HEK293 (cell line): ENCODE results near the gene CYP2A6.

ENCODE experiments used
- MYNN ChIP-seq: fragments of 450-650 bp; formaldehyde crosslinking; IDR thresholded peaks from 2 replicates; pipeline ENCODE4 v1.5.1; 2016; ENCODE audit warnings: missing biosample characterization, missing genetic modification characterization, borderline replicate concordance
- ZFP3 ChIP-seq: fragments of 450-650 bp; formaldehyde crosslinking; IDR thresholded peaks from 2 replicates; pipeline ENCODE4 v1.5.1; 2016; ENCODE audit warnings: low read depth, missing biosample characterization, missing genetic modification characterization
- ZNF184 ChIP-seq: fragments of 450-650 bp; IDR thresholded peaks from 2 replicates; pipeline ENCODE4 v1.5.1; 2018; ENCODE audit warnings: missing biosample characterization, mild to moderate bottlenecking, missing genetic modification characterization
- ZNF416 ChIP-seq: fragments of 450-650 bp; formaldehyde crosslinking; IDR thresholded peaks from 2 replicates; pipeline ENCODE4 v1.5.1; 2016; ENCODE audit warnings: missing biosample characterization, missing genetic modification characterization
- TF ChIP-seq, protein P1 (sequence below): fragments of 450-650 bp; formaldehyde crosslinking; IDR thresholded peaks from 2 replicates; pipeline ENCODE4 v1.5.1; 2016; ENCODE audit warnings: missing biosample characterization, missing genetic modification characterization
- TF ChIP-seq, protein P2 (sequence below): fragments of 450-650 bp; formaldehyde crosslinking; IDR thresholded peaks from 2 replicates; pipeline ENCODE4 v1.5.1; 2016; ENCODE audit warnings: missing biosample characterization, missing genetic modification characterization
- TF ChIP-seq, protein P3 (sequence below): fragments of 450-650 bp; formaldehyde crosslinking; IDR thresholded peaks from 2 replicates; pipeline ENCODE4 v1.5.1; 2016; ENCODE audit warnings: missing biosample characterization, missing genetic modification characterization
- TF ChIP-seq, protein P4 (sequence below): fragments of 450-650 bp; formaldehyde crosslinking; IDR thresholded peaks from 2 replicates; pipeline ENCODE4 v1.5.1; 2016; ENCODE audit warnings: missing biosample characterization, missing genetic modification characterization, low read depth
- TF ChIP-seq, protein P5 (sequence below): fragments of 450-650 bp; formaldehyde crosslinking; IDR thresholded peaks from 2 replicates; pipeline ENCODE4 v1.5.1; 2017; ENCODE audit warnings: missing biosample characterization, missing genetic modification characterization
- TF ChIP-seq, protein P6 (sequence below): IDR thresholded peaks from 2 replicates; pipeline ENCODE4 v1.6.1; 2011; ENCODE audit warnings: mild to moderate bottlenecking, low read depth, low read length, borderline replicate concordance

DNA sequence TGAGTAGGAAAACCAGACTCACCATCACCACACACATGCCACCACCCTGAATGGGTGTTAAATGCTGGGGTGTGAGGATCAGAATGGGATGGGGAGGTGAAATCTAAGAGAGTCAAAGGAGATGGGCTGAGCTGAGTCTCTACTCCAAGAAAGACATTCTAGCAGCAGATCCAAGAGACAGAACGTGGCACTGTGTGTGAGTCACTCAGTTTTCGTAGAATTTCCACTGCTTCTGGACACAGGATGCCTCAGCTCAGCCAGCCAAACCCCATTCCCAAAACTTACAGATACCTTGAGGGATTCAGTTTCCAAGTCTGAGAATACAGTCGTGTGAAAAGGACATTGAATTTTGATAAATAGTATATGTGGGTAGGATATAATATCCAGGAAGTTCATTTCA, 39.1 kb upstream of the CYP2A6 start:
- no peak for TF ChIP-seq ZNF184 (tag by site-specific recombination)
- TF ChIP-seq, protein P1, sequence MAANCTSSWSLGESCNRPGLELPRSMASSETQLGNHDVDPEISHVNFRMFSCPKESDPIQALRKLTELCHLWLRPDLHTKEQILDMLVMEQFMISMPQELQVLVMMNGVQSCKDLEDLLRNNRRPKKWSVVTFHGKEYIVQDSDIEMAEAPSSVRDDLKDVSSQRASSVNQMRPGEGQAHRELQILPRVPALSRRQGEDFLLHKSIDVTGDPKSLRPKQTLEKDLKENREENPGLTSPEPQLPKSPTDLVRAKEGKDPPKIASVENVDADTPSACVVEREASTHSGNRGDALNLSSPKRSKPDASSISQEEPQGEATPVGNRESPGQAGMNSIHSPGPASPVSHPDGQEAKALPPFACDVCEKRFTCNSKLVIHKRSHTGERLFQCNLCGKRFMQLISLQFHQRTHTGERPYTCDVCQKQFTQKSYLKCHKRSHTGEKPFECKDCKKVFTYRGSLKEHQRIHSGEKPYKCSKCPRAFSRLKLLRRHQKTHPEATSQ (tag by site-specific recombination) = no peak
- TF ChIP-seq, protein P2, sequence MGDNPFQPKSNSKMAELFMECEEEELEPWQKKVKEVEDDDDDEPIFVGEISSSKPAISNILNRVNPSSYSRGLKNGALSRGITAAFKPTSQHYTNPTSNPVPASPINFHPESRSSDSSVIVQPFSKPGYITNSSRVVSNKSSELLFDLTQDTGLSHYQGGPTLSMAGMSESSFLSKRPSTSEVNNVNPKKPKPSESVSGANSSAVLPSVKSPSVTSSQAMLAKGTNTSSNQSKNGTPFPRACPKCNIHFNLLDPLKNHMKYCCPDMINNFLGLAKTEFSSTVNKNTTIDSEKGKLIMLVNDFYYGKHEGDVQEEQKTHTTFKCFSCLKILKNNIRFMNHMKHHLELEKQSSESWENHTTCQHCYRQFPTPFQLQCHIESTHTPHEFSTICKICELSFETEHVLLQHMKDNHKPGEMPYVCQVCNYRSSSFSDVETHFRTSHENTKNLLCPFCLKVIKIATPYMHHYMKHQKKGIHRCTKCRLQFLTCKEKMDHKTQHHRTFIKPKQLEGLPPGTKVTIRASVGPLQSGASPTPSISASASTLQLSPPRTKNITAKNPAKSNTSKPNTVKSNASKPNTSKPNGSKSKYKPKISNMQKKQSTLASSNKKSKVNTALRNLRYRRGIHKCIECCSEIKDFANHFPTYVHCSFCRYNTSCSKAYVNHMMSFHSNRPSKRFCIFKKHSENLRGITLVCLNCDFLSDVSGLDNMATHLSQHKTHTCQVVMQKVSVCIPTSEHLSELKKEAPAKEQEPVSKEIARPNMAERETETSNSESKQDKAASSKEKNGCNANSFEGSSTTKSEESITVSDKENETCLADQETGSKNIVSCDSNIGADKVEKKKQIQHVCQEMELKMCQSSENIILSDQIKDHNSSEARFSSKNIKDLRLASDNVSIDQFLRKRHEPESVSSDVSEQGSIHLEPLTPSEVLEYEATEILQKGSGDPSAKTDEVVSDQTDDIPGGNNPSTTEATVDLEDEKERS = no peak
- no peak for TF ChIP-seq ZNF416 (tag by site-specific recombination)
- TF ChIP-seq, protein P3, sequence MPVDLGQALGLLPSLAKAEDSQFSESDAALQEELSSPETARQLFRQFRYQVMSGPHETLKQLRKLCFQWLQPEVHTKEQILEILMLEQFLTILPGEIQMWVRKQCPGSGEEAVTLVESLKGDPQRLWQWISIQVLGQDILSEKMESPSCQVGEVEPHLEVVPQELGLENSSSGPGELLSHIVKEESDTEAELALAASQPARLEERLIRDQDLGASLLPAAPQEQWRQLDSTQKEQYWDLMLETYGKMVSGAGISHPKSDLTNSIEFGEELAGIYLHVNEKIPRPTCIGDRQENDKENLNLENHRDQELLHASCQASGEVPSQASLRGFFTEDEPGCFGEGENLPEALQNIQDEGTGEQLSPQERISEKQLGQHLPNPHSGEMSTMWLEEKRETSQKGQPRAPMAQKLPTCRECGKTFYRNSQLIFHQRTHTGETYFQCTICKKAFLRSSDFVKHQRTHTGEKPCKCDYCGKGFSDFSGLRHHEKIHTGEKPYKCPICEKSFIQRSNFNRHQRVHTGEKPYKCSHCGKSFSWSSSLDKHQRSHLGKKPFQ (tag by site-specific recombination) = no peak
- TF ChIP-seq, protein P4, sequence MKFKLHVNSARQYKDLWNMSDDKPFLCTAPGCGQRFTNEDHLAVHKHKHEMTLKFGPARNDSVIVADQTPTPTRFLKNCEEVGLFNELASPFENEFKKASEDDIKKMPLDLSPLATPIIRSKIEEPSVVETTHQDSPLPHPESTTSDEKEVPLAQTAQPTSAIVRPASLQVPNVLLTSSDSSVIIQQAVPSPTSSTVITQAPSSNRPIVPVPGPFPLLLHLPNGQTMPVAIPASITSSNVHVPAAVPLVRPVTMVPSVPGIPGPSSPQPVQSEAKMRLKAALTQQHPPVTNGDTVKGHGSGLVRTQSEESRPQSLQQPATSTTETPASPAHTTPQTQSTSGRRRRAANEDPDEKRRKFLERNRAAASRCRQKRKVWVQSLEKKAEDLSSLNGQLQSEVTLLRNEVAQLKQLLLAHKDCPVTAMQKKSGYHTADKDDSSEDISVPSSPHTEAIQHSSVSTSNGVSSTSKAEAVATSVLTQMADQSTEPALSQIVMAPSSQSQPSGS (tag by site-specific recombination) = no peak
- TF ChIP-seq ZFP3 (tag by site-specific recombination) = no peak
- TF ChIP-seq, protein P5, sequence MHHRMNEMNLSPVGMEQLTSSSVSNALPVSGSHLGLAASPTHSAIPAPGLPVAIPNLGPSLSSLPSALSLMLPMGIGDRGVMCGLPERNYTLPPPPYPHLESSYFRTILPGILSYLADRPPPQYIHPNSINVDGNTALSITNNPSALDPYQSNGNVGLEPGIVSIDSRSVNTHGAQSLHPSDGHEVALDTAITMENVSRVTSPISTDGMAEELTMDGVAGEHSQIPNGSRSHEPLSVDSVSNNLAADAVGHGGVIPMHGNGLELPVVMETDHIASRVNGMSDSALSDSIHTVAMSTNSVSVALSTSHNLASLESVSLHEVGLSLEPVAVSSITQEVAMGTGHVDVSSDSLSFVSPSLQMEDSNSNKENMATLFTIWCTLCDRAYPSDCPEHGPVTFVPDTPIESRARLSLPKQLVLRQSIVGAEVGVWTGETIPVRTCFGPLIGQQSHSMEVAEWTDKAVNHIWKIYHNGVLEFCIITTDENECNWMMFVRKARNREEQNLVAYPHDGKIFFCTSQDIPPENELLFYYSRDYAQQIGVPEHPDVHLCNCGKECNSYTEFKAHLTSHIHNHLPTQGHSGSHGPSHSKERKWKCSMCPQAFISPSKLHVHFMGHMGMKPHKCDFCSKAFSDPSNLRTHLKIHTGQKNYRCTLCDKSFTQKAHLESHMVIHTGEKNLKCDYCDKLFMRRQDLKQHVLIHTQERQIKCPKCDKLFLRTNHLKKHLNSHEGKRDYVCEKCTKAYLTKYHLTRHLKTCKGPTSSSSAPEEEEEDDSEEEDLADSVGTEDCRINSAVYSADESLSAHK (tag by site-specific recombination) = no peak
- TF ChIP-seq, protein P6, sequence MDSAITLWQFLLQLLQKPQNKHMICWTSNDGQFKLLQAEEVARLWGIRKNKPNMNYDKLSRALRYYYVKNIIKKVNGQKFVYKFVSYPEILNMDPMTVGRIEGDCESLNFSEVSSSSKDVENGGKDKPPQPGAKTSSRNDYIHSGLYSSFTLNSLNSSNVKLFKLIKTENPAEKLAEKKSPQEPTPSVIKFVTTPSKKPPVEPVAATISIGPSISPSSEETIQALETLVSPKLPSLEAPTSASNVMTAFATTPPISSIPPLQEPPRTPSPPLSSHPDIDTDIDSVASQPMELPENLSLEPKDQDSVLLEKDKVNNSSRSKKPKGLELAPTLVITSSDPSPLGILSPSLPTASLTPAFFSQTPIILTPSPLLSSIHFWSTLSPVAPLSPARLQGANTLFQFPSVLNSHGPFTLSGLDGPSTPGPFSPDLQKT = no peak
- TF ChIP-seq MYNN (tag by site-specific recombination) = no peak
